ENCODE measurements around the gene MACROD2.

GRCh38 chr20:15072316-15072715 lies 1077.0 kb downstream of the MACROD2 start:
- no peak for TF ChIP-seq CTCF (conservative IDR thresholded peaks at IDR 0.05 in 1 of 2, IDR thresholded peaks at IDR 0.05 in 1 of 2; ENCODE audit: extremely low read depth in 1 of 2, insufficient read depth in 1 of 2, low read depth in 1 of 2, low read length in 2 of 2)
- TF ChIP-seq EZH2 (IDR thresholded peaks at IDR 0.05; ENCODE audit: borderline replicate concordance, low read length) = no peak

Data from mammary epithelial cell (primary cell).